Activated CD4-positive, alpha-beta T cell treated with anti-CD3 and anti-CD28 coated beads, Interleukin-2, amount 10 ng/mL, durations not matched to agents 7 days and 5 days (primary cell): ENCODE results near the gene PPP1R12C. TPM values are rescaled to one million over a fixed set of nuclear protein-coding genes. Genes with fewer than 3 reads are reported as not detected.

Source experiments
- CTCF ChIA-PET: fragments of 350-600 bp; sonication (Branson Sonifier 250); formaldehyde crosslinking; loops from one replicate; lab custom pipeline; 2021; ENCODE audit warnings: antibody characterized with exemption; lab: Charles Lee
- POLR2A ChIA-PET: fragments of 350-600 bp; sonication (Branson Sonifier 250); formaldehyde crosslinking; loops from one replicate; lab custom pipeline; 2021; ENCODE audit warnings: antibody characterized with exemption; lab: Charles Lee
- DNase-seq: peaks from one replicate; pipeline ENCODE4 v3.0.0-alpha.2; 2020
- H3K27ac Mint-ChIP-seq: one replicate; pipeline ENCODE4 v1.8.0; 2021; ENCODE audit warnings: mild to moderate bottlenecking, moderate library complexity, mixed read lengths
- H3K27me3 Mint-ChIP-seq: one replicate; pipeline ENCODE4 v1.8.0; 2021; ENCODE audit warnings: mixed read lengths
- H3K36me3 Mint-ChIP-seq: one replicate; pipeline ENCODE4 v1.8.0; 2021; ENCODE audit warnings: low read depth, mixed read lengths
- H3K4me1 Mint-ChIP-seq: one replicate; pipeline ENCODE4 v1.8.0; 2021; ENCODE audit warnings: mixed read lengths
- H3K4me3 Mint-ChIP-seq: one replicate; pipeline ENCODE4 v1.8.0; 2021; ENCODE audit warnings: mild to moderate bottlenecking, moderate library complexity, mixed read lengths
- H3K9me3 Mint-ChIP-seq: one replicate; pipeline ENCODE4 v1.8.0; 2021; ENCODE audit warnings: mixed read lengths
- total RNA-seq, 2 experiments: library from RNA; stranded (reverse); gene quantifications; one replicate each; pipeline ENCODE4 v1.2.3, GENCODE V29; 2021

PPP1R12C gene
- total RNA-seq, 2 experiments from 2014 or later, result 135 to 152 TPM

GRCh38 chr19:55088543-55089341, 28.7 kb downstream of the PPP1R12C start:
- no peak overlapping the region for H3K4me3 Mint-ChIP-seq
- no peaks in the 10 kb centered on the region for H3K9me3 Mint-ChIP-seq
- peak; percentile 77 for DNase-seq
- H3K27me3 Mint-ChIP-seq, result peaks cover 34% of the 10 kb centered on the region
- POLR2A ChIA-PET, result no interaction called here
- H3K4me1 Mint-ChIP-seq, result peaks cover 24% of the 10 kb centered on the region
- H3K36me3 Mint-ChIP-seq, result peaks cover 17% of the 10 kb centered on the region
- peak overlapping the region; percentile 71 for H3K27ac Mint-ChIP-seq
- CTCF ChIA-PET, result interaction anchor here (0.7 to 1.6 kb wide), 8 partner anchors 8 to 63 kb away, joined by 3 to 4 read pairs (median 3); no protein-coding TSS in a partner anchor

DNA sequence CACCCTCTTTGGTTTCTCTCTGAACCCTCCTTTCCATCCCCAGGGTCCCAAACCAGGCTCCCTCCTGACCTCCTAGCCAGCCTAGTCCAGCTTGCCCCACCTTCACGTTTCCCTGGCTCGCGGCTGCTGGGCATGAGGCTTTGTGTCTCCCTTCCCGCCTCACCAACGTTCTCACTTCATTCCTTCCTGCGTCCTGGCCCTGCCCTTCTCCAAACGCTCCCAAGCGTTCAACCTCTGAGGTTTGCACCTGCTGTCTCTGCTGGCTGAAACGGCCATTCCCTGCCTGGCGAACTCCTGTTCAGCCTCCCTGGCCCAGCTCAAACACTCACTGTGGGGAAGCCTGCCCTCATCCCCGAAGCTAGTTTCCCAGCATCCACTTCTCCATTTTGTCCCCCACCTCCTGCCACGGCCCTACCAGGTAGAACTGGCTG, 29.4 kb downstream of the PPP1R12C start:
- Mint-ChIP-seq H3K9me3 (no peaks in the 10 kb centered on the region), H3K27ac (peak overlapping the region; percentile 71), H3K4me3 (no peak overlapping the region), H3K36me3 (peaks cover 17% of the 10 kb centered on the region), H3K4me1 (peaks cover 24% of the 10 kb centered on the region), H3K27me3 (peaks cover 37% of the 10 kb centered on the region)
- no peak for DNase-seq
- ChIA-PET CTCF (interaction anchor here (0.7 to 1.3 kb wide), 4 partner anchors 10 to 59 kb away, joined by 3 read pairs; no protein-coding TSS in a partner anchor), POLR2A (no interaction called here)

GRCh38 chr19:55087542-55087901, 29.9 kb downstream of the PPP1R12C start:
- peaks cover 19% of the 10 kb centered on the region for H3K36me3 Mint-ChIP-seq
- H3K27ac Mint-ChIP-seq, result no peak overlapping the region
- ChIA-PET POLR2A (no interaction called here), CTCF (interaction anchor here (1.3 kb wide), 1 partner anchor 31 kb away, joined by 3 read pairs; no protein-coding TSS in a partner anchor)
- no peak overlapping the region for H3K4me3 Mint-ChIP-seq
- H3K4me1 Mint-ChIP-seq, result peaks cover 25% of the 10 kb centered on the region
- no peak for DNase-seq
- peaks cover 42% of the 10 kb centered on the region for H3K27me3 Mint-ChIP-seq
- peaks cover 3% of the 10 kb centered on the region for H3K9me3 Mint-ChIP-seq

GRCh38 chr19:55086730-55087541, 30.5 kb downstream of the PPP1R12C start:
- CTCF ChIA-PET, result interaction anchor here (0.7 to 1.3 kb wide), 2 partner anchors 31 to 74 kb away, joined by 3 read pairs; no protein-coding TSS in a partner anchor
- POLR2A ChIA-PET, result no interaction called here
- no peak overlapping the region for H3K4me3 Mint-ChIP-seq
- peaks cover 5% of the 10 kb centered on the region for H3K9me3 Mint-ChIP-seq
- H3K36me3 Mint-ChIP-seq, result peaks cover 20% of the 10 kb centered on the region
- DNase-seq, result peak; percentile 40
- H3K27me3 Mint-ChIP-seq, result peaks cover 45% of the 10 kb centered on the region
- H3K27ac Mint-ChIP-seq, result no peak overlapping the region
- peaks cover 30% of the 10 kb centered on the region for H3K4me1 Mint-ChIP-seq

DNA sequence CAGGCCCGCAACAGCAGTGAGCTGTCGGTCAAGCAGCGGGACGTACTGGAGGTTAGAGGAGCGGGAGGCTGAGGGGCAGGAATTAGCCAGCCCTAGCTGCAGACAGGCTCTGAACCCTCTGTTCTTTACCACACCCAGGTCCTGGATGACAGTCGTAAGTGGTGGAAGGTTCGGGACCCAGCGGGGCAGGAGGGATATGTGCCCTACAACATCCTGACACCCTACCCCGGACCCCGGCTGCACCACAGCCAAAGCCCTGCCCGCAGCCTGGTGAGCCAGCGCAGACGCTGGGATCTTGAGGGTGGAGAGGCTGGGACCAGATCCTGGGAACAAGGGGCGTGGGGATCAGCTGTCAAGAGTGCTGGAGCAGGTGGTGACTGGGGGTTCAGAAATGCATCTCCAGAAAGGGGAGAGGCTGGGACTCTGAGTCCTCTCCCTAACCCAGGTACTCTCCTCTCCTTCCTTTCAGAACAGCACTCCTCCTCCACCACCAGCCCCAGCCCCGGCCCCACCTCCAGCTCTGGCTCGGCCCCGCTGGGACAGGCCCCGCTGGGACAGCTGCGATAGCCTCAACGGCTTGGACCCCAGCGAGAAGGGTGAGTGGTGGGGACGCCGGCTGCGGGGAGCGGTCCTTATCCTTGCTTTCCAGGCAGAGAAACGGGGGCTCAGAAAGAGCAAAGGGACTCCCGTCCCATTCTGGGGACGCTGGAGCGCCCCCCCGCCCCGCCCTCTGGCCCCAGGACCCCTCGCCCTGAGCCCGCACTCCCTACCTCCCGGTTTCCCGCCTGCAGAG, 31.3 kb downstream of the PPP1R12C start:
- H3K27me3 Mint-ChIP-seq, result peaks cover 45% of the 10 kb centered on the region
- H3K27ac Mint-ChIP-seq, result no peak overlapping the region
- no peak for DNase-seq
- peaks cover 35% of the 10 kb centered on the region for H3K4me1 Mint-ChIP-seq
- peaks cover 20% of the 10 kb centered on the region for H3K36me3 Mint-ChIP-seq
- no peak overlapping the region for H3K4me3 Mint-ChIP-seq
- ChIA-PET CTCF (interaction anchor here (0.7 to 1.4 kb wide), 5 partner anchors 30 to 323 kb away, joined by 3 read pairs; no protein-coding TSS in a partner anchor), POLR2A (interaction anchor here (0.7 kb wide), 1 partner anchor 32 kb away, joined by 3 read pairs; the partner anchor contains the start of gene PPP1R12C)
- H3K9me3 Mint-ChIP-seq, result peaks cover 5% of the 10 kb centered on the region

DNA sequence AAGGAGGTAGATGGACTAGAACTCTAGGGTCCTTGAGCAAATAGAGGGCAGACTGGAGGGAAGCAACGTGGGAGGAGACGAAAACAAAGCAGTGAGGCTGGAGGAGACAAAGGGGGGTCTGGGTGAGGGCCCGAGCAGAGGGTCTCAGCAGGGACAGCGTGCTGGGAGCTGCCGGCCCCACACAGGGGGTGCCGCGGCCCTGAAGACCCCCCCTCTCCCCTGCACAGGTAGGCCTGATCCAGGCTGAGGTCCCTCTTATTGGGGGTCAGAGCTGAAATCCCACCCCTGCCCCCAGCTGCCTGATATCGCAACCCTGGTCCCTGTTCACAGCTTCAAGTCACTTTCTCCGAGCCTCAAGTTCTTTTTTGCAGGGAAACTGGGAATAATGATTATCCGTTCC, 33.0 kb downstream of the PPP1R12C start:
- DNase-seq, result no peak
- Mint-ChIP-seq H3K27me3 (peaks cover 45% of the 10 kb centered on the region), H3K4me1 (peaks cover 45% of the 10 kb centered on the region), H3K27ac (no peak overlapping the region), H3K4me3 (no peak overlapping the region), H3K9me3 (peaks cover 9% of the 10 kb centered on the region), H3K36me3 (peaks cover 22% of the 10 kb centered on the region)
- ChIA-PET POLR2A (no interaction called here), CTCF (interaction anchor here (0.6 to 2.0 kb wide), 2 partner anchors 14 to 23 kb away, joined by 3 to 7 read pairs; no protein-coding TSS in a partner anchor)

GRCh38 chr19:55083004-55083850, 34.2 kb downstream of the PPP1R12C start:
- peaks cover 19% of the 10 kb centered on the region for H3K36me3 Mint-ChIP-seq
- no peak overlapping the region for H3K27ac Mint-ChIP-seq
- ChIA-PET POLR2A (no interaction called here), CTCF (interaction anchor here (0.6 to 2.0 kb wide), 3 partner anchors 13 to 176 kb away, joined by 3 to 7 read pairs (median 5); no protein-coding TSS in a partner anchor)
- peaks cover 41% of the 10 kb centered on the region for H3K4me1 Mint-ChIP-seq
- no peak overlapping the region for H3K4me3 Mint-ChIP-seq
- DNase-seq, result no peak
- peaks cover 11% of the 10 kb centered on the region for H3K9me3 Mint-ChIP-seq
- peaks cover 44% of the 10 kb centered on the region for H3K27me3 Mint-ChIP-seq

DNA sequence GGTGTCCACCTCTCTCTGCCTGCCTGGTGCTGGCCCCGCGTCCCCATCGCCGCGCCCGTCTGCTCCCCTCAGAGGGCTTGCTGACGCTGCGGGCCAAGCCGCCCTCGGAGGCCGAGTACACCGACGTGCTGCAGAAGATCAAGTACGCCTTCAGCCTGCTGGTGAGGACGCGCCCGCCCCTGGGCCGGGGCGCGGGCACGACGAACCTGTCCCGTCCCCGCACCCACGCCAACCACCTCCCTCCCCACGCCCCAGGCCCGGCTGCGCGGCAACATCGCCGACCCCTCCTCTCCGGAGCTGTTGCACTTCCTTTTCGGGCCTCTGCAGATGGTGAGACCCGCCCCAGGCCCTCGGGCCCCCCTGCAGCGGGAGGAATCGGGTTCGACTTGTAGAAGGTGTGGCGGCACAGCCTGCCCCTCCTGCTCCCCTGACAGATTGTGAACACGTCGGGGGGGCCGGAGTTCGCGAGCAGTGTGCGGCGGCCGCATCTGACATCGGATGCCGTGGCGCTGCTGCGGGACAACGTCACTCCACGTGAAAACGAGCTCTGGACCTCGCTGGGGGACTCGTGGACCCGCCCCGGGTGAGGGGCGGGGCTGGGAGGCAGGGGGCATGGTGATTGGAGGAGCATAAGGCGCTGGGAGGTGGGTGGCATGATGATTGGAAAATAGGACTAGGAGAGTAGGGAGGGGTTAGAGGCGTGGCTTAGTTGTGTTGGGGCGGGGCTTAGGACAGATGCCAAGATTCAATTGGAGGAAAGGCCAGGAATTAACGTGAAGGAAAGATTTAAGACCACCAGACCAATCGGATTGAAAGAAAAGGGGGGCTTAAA, 35.2 kb downstream of the PPP1R12C start:
- Mint-ChIP-seq H3K4me3 (peak overlapping the region; percentile 61), H3K27me3 (peaks cover 35% of the 10 kb centered on the region), H3K36me3 (peaks cover 10% of the 10 kb centered on the region), H3K9me3 (peaks cover 11% of the 10 kb centered on the region), H3K27ac (peak overlapping the region; percentile 66), H3K4me1 (peaks cover 33% of the 10 kb centered on the region)
- POLR2A ChIA-PET, result no interaction called here
- DNase-seq, result peak; percentile 45
- CTCF ChIA-PET, result interaction anchor here (0.6 to 1.4 kb wide), 2 partner anchors 25 to 177 kb away, joined by 3 to 5 read pairs; no protein-coding TSS in a partner anchor

DNA sequence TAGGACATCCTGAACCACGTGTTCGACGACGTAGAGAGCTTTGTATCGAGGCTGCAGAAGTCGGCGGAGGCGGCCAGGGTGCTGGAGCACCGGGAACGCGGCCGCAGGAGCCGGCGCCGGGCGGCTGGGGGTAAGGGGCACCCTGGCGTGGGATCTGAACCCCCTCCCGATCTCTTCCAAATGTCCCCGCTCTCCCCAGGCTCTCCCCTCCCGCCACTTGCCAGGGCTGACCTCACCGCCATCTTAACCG, 35.7 kb downstream of the PPP1R12C start:
- CTCF ChIA-PET, result no interaction called here
- Mint-ChIP-seq H3K27ac (peak overlapping the region; percentile 90), H3K27me3 (peaks cover 36% of the 10 kb centered on the region), H3K36me3 (peaks cover 10% of the 10 kb centered on the region), H3K4me1 (peaks cover 30% of the 10 kb centered on the region), H3K4me3 (peak overlapping the region; percentile 75), H3K9me3 (peaks cover 11% of the 10 kb centered on the region)
- DNase-seq, result no peak
- POLR2A ChIA-PET, result no interaction called here

DNA sequence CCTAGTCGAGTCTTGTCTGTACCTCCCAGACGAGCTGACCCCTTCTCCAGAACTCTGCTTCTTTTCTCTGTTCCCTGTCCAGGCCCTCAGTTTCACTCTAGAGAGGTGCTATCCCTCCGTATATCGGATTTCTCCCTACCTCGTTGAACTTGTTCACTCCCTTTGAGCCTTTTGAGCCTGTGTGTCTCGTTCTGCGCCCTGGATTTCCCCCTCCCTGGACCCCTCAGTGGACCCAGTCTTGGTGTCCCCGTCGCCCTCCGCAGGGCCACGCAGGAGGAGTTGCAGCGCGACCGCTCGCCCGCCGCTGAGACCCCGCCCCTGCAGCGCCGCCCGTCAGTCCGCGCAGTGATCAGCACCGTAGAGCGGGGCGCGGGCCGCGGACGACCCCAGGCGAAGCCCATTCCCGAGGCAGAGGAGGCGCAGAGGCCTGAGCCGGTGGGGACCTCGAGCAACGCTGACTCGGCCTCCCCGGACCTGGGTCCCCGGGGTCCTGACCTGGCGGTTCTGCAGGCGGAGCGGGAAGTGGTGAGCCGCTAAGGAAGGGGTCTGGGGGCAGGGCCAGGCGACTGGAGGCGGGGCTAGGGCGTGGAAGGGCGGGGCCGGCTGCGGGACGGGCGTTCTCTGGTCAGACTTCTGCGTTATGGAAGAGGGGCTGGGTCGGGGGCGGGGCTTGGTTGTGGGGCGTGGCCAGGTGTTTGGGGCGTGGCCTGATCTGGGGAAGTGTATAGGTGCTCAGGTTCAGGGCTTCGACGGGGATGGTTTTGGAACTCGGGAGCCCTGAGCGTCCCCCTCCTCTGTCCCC, 36.3 kb downstream of the PPP1R12C start:
- Mint-ChIP-seq H3K4me1 (peaks cover 30% of the 10 kb centered on the region), H3K27me3 (peaks cover 36% of the 10 kb centered on the region), H3K27ac (peak overlapping the region; percentile 90), H3K9me3 (peaks cover 11% of the 10 kb centered on the region), H3K4me3 (peak overlapping the region; percentile 75), H3K36me3 (peaks cover 10% of the 10 kb centered on the region)
- POLR2A ChIA-PET, result no interaction called here
- CTCF ChIA-PET, result interaction anchor here (0.6 to 1.9 kb wide), 5 partner anchors 9 to 599 kb away, joined by 3 to 4 read pairs (median 4); partner anchors contain the start of gene RDH13
- peak; percentile 93 for DNase-seq
